UCSD-AML1 (cell line): ENCODE results near the gene CFAP52.
"Not testable (repeated sequence)": the region's sequence is repeated elsewhere in the genome, so short reads cannot be mapped to it uniquely, and the experiment has no call there.

Experiments
- DNase-seq: peaks from one replicate; lab custom pipeline; 2025; ENCODE audit not compliant: unreplicated experiment; lab: John Stamatoyannopoulos, UW

Gene CFAP52

GRCh38 chr17:9644910-9645751, 68.7 kb downstream of the CFAP52 start, which contains the start of gene USP43:
TSS of gene USP43 (plus strand) at chr17:9645517. CDS start at chr17:9645633, 116 bp downstream.
- DNase-seq, result peak; percentile 64

- DNase-seq, result peak; percentile 45
Measured at GRCh38 chr17:9645851-9646545, 69.6 kb downstream of the CFAP52 start.

DNA sequence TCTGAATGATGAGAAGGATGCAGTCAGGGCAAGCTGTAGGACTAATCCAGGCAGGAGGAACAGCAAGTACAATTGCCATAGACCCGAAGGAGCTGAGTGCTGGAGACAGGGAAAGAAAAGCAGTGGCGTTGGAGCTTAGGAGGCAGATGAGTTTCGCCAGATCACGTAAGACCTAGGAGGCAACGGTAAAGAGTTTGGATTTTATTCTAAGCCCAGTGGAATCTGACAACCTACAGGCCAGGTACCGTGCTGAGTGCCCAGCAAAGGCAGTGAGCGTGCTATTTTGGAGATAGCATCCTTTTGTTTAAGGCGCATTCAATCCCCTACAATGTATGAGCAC, 70.1 kb downstream of the CFAP52 start:
- DNase-seq, result no peak

- DNase-seq, result no peak
Measured at GRCh38 chr17:9647014-9647413, 70.6 kb downstream of the CFAP52 start.

GRCh38 chr17:9648521-9649110, 72.2 kb downstream of the CFAP52 start:
- no peak for DNase-seq

DNA sequence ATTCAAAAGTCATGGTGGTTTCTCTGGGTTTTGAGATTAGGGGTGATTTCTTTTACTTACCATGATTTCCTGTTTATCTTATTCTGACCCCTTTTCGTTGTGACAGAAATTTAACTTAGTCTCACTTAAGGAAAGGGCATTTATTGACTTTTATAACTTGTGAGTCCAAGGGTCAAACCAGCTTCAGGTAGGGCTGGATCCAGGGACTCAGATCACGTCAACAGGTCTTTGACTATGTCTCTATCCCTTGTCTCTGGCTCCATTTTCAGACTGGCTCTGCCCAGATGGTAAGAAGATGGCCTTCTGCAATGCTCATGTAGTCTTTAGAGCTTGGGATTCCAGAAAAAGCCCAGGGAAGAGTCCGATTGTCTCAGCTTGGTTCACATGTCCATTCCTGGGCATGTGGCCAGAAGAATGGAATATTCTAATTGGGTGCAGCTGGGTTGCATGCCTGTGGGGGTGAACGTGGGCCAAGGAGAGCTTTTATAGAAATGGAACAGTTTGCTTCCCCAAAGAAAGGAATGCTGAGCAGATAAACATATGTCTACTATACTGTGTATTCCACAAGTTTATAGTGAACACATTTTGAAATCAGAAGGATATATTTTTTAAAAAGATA, 82.3 kb downstream of the CFAP52 start:
- DNase-seq, result no peak

GRCh38 chr17:9661027-9661426, 84.6 kb downstream of the CFAP52 start:
- no peak for DNase-seq

GRCh38 chr17:9663511-9663910, 87.1 kb downstream of the CFAP52 start:
- not testable (repeated sequence) for DNase-seq

DNA sequence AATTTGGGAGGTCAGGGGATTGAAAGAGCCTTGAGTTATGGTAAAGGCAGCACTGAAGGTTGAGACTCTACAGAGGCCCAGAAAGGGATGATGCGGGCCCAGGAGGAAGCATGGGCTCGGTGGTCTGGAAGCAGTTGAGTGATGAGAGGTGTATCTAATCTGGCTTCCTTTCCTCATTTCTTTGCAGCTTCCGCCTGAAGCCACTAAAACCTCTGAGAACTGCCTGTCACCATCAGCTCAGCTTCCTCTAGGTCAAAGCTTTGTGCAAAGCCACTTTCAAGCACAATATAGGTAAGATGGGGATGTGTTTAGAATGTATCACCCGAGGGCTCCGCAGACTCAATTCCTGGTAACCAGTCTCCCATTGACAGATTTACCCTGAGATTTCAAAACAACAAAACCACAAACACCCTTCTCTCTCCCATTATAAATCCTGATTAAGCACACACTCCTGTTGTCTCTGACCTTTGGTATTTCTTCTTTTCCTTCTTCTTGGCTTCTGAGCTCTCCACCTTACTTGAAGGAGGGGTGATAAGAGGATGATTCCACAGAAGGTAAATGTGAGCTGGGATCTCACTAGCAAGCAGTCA, 90.1 kb downstream of the CFAP52 start:
- DNase-seq, result no peak

GRCh38 chr17:9668517-9668916, 92.1 kb downstream of the CFAP52 start:
- no peak for DNase-seq

GRCh38 chr17:9669551-9670008, 93.1 kb downstream of the CFAP52 start:
- no peak for DNase-seq

GRCh38 chr17:9670596-9670995, 94.2 kb downstream of the CFAP52 start:
- DNase-seq, result no peak

DNA sequence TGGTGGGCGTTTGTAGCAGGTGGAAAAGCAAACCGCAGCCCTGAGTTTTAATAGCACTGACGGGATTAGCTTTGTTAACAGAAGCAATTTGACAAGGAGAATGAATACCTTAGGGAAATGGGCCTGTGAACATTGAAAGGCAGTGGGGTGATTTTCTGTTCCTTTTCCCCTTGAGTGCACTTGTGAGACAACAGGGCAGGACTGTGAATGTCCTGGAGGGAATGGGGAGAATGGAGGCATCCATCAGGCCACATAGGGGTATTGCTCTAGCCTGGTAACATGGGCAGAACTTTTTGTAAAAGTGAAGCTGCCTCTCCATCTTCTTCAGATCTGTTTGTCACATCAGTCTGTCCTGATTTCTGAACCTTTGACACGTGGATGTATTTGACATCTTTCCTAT, 95.1 kb downstream of the CFAP52 start:
- no peak for DNase-seq

DNA sequence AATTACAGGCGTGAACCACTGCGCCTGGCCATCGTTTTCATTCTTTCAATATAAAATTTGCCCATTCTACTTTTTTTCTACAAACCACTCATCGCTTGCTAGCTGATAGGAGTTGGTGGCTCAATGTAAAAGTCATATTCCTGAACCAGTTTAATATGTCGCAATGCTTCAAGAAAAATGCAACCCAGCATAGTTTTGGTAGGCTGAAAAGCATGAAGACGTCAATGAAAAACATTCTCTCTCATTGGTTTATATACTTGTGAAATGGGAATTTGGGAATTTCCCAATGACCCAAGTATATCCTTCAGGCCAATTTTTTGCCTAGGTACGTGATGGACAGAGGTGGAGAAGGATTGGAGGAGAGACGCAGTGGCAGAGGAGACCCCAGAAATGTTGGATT, 95.8 kb downstream of the CFAP52 start:
- no peak for DNase-seq

DNA sequence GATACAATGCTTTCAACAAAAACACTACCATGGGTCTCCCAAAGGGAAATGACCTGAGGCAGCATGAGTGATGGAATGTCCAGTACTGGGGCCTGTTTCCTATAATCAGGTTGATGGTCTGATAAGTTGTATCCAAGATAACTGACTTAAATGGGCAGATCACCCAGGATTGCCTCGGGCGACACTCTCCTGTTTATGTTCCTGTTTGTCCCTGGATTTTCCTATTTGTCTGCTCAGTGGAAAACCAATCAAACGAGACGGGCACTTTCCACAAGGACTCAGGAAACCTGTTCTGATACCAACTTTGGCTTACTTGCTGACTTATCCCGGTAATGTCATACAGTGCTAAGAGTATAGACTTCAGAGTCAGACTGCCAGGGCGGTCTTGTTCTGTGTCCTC, 96.2 kb downstream of the CFAP52 start:
- DNase-seq, result no peak

GRCh38 chr17:9676084-9676483, 99.6 kb downstream of the CFAP52 start:
- no peak for DNase-seq

DNA sequence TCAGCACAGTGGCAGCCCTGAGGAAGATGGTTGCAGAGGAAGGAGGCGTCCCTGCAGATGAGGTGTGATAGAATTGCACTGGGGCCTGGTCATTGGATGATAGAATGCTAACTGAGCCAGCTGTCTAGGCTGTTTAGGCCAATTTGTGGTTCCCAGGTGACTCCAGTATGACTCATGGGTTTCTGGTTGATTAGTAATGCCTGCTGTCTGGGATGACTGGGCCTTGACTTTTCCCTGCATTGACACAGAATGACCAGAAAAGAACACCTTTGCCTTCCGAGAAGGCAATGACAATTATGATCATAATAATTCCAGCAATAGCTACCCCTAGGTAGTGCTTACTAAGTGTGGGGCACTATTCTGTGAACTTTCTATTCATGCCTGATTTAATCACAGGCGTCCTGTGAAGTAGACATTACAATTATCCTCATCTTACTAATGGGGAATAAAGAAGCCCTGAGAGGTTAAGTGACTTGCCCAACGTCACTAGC, 100.4 kb downstream of the CFAP52 start:
- no peak for DNase-seq

DNA sequence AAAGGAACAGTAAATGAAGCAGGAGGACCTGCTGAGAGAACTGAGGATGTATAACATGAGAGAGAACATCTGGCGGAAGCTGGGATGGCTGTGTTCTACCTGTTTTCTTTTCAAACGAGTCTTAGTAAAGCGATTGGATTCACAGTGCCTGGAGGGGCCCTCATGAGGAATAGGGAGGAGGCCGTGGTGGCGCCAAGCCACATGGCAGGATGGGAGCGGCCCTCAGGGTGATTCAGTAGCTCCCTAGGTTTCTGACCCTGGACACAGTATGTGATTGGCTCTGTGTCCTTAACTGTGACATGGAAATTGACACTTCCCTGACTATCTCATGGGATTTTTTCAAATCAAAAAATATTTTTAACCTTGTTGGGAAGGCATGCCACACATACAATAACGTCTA, 101.0 kb downstream of the CFAP52 start:
- no peak for DNase-seq

- DNase-seq, result no peak
Measured at GRCh38 chr17:9677896-9678295, 101.5 kb downstream of the CFAP52 start.

GRCh38 chr17:9684955-9685621, 108.6 kb downstream of the CFAP52 start:
- DNase-seq, result no peak
